Skeletal muscle tissue (tissue), 4 donors: ENCODE data around the gene LILRB2. TPM values are rescaled to one million over a fixed set of nuclear protein-coding genes. Genes with fewer than 3 reads are reported as not detected.
"Not testable (repeated sequence)": the region's sequence is repeated elsewhere in the genome, so short reads cannot be mapped to it uniquely, and the experiment has no call there.

ENCODE experiments used
- H3K27ac ChIP-seq: one replicate; pipeline ENCODE4 v1.7.0; 2013; ENCODE audit warnings: mild to moderate bottlenecking, low read depth, low read length, inconsistent platforms
- H3K27me3 ChIP-seq, 3 donors: one replicate each; pipeline ENCODE4 v1.7.0; 2013; ENCODE audit warnings: low read length in 3 of 3; ENCODE audit not compliant: control insufficient read depth in 3 of 3, insufficient read depth in 3 of 3
- H3K36me3 ChIP-seq, 3 donors: one replicate each; pipeline ENCODE4 v1.7.0; 2013; ENCODE audit warnings: low read length in 3 of 3; ENCODE audit not compliant: control insufficient read depth in 3 of 3, insufficient read depth in 3 of 3
- H3K4me1 ChIP-seq, 3 donors: one replicate each; pipeline ENCODE4 v1.7.0; 2013; ENCODE audit warnings: low read length in 3 of 3, mild to moderate bottlenecking in 3 of 3; ENCODE audit not compliant: control insufficient read depth in 3 of 3, insufficient read depth in 3 of 3
- H3K4me3 ChIP-seq, 3 donors: one replicate each; pipeline ENCODE4 v1.7.0; 2013; ENCODE audit warnings: low read length in 3 of 3
- H3K9ac ChIP-seq, 3 donors: one replicate each; pipeline ENCODE4 v1.7.0; 2013; ENCODE audit warnings: low read length in 3 of 3, mild to moderate bottlenecking in 3 of 3, moderate library complexity in 2 of 3, low read depth in 1 of 3
- H3K9me3 ChIP-seq, 3 donors: one replicate each; pipeline ENCODE4 v1.7.0; 2013; ENCODE audit warnings: low read length in 3 of 3; ENCODE audit not compliant: control insufficient read depth in 3 of 3
- total RNA-seq: library from RNA; depleted of rRNA; stranded (reverse); fragments of >200 nt; gene quantifications from one replicate; pipeline ENCODE4 v1.2.3, GENCODE V29; 2014
- donor health status: Osteomylitis.

LILRB2 gene
- total RNA-seq, result 0.52 TPM

GRCh38 chr19:54281007-54281728 is at the start of gene LILRB2:
TSS of gene LILRB2 (minus strand) at chr19:54281110. CDS start at chr19:54280496, 614 bp downstream.
- no peaks in the 10 kb centered on the region for H3K9me3 ChIP-seq
- no peak within 1 kb of the TSS for H3K4me3 ChIP-seq
- no peak within 1 kb of the TSS for H3K27ac ChIP-seq
- no peak within 1 kb of the TSS for H3K9ac ChIP-seq
- H3K27me3 ChIP-seq, result peaks cover 6 to 35% (median 21%) of the 10 kb centered on the region in 3 donors
- H3K36me3 ChIP-seq, result no peaks in the 10 kb centered on the region
- H3K4me1 ChIP-seq, result no peaks in the 10 kb centered on the region

DNA sequence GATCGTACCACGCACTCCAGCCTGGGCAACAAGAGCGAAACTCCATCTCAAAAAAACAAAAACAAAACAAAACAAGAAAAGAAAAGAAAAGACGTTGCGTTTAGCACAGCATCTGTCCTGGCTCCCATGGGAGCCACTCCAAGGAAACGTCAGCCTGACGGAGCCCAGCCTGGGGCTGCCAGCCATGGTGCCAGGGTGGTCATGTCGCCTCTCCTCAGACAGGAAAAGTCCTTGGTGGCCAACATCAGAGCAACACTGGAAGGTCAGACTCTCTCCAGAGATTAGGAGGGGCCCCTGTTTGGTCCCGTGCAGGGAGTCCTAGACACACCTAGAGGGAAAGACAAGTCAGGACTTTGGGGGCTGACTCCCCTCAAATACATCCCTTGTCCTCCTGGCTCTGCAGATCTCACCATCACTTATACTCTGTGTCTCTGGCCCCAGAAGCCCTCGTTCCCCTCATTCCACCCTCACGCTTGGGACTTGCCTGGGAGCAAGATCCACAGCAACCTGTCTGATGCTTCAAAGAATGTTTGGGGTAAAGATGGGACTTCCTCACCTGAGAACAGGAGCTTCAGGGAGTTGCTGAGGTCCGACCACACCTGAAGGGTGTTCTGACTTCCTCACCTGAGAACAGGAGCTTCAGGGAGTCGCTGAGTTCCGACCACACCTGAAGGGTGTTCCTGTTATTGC is 48.7 kb upstream of the LILRB2 start:
- H3K9ac ChIP-seq, result no peak overlapping the region
- H3K36me3 ChIP-seq, result no peaks in the 10 kb centered on the region
- no peak overlapping the region for H3K27ac ChIP-seq
- peaks cover 0 to 4% (median 0%) of the 10 kb centered on the region in 3 donors for H3K27me3 ChIP-seq
- no peak overlapping the region for H3K4me3 ChIP-seq
- no peaks in the 10 kb centered on the region for H3K9me3 ChIP-seq
- H3K4me1 ChIP-seq, result no peaks in the 10 kb centered on the region

DNA sequence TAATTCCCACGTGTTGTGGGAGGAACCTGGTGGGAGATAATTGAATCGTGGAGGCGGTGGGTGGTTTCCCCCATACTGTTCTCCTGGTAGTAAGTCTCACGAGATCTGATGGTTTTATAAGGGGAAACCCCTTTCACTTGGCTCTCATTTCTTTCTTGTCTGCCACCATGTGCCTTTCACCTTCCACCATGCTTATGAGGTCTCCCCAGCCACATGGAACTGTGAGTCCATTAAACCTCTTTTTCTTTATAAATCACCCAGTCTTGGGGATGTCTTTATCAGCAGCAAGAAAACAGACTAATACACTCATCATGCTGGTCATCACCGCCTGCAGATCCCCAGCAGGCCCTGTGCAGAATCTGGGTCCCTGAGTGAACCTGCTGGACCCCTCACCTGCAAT is 47.9 kb upstream of the LILRB2 start:
- H3K27me3 ChIP-seq, H3K4me3 ChIP-seq, H3K9me3 ChIP-seq, H3K9ac ChIP-seq, H3K36me3 ChIP-seq, H3K4me1 ChIP-seq, H3K27ac ChIP-seq: not testable (repeated sequence)

- Histone ChIP-seq H3K4me3 (no peak overlapping the region), H3K36me3 (no peaks in the 10 kb centered on the region), H3K4me1 (no peaks in the 10 kb centered on the region), H3K9me3 (no peaks in the 10 kb centered on the region), H3K9ac (no peak overlapping the region), H3K27ac (no peak overlapping the region), H3K27me3 (no peaks in the 10 kb centered on the region)
Measured at GRCh38 chr19:54325631-54326030, 44.7 kb upstream of the LILRB2 start.

DNA sequence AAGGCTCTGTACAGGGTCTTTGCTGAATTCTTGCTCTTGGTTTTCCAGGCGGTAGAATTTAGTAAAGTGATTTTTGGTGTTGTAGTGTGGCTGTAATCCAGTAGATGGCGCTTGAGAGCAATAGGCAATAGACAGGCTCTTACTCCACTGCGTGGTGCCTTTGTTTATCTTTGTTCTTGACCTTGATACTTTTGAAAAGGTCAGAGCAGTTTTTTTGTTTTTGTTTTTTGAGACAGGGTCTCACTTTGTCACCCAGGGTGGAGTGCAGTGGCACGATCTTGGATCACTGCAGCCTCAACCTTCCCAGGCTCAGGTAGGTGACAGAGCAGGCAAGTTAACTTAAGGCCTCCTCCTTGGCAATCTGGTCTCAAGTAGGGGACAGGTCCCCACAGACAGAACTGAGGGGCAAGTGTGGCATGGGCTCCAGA is 44.3 kb upstream of the LILRB2 start:
- Histone ChIP-seq H3K27me3 (no peaks in the 10 kb centered on the region), H3K4me1 (no peaks in the 10 kb centered on the region)

DNA sequence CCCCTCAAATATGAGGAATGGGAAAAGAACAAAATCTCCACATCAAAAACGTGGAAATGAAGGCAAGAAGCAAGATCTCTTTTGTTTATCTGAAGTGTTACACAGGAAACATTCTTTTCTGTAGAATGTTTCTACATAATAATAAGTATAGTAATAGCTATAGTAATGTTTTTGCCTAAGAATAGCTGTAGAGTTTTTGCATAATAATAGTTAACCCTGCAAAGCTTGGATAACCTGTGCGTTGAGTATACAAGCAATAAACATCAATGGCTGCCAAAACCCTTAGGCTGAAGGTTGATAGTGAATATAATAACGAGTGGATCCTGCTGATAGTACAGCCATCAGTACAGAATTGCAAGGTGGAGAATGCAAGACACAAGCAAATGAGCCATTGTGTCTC is 43.2 kb upstream of the LILRB2 start:
- Histone ChIP-seq H3K4me1 (no peaks in the 10 kb centered on the region), H3K27me3 (no peaks in the 10 kb centered on the region)

More for the DNA sequence above, 44.3 kb upstream of the LILRB2 start:
- no peaks in the 10 kb centered on the region for H3K36me3 ChIP-seq
- H3K4me3 ChIP-seq, result no peak overlapping the region
- H3K27ac ChIP-seq, result no peak overlapping the region
- no peaks in the 10 kb centered on the region for H3K9me3 ChIP-seq
- no peak overlapping the region for H3K9ac ChIP-seq

DNA sequence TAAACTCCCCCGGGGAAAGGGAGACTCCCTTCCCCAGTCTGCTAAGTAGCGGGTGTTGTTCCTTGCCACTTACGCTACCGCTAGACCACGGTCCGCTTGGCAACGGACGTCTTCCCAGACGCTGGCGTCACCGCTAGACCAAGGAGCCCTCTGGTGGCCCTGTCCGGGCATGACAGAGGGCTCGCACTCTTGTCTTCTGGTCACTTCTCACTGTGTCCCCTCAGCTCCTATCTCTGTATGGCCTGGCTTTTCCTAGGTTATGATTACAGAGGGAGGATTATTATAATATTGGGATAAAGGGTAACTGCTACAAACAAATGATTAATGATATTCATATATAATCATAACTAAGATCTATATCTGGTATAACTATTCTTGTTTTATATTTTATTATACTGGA is 42.0 kb upstream of the LILRB2 start:
- H3K27me3 ChIP-seq, H3K9me3 ChIP-seq, H3K27ac ChIP-seq, H3K4me1 ChIP-seq, H3K9ac ChIP-seq, H3K36me3 ChIP-seq, H3K4me3 ChIP-seq: not testable (repeated sequence)

More for the DNA sequence above, 43.2 kb upstream of the LILRB2 start:
- no peak overlapping the region for H3K27ac ChIP-seq
- no peak overlapping the region for H3K4me3 ChIP-seq
- H3K9ac ChIP-seq, result no peak overlapping the region
- H3K9me3 ChIP-seq, result no peaks in the 10 kb centered on the region
- no peaks in the 10 kb centered on the region for H3K36me3 ChIP-seq

- H3K9me3 ChIP-seq, H3K36me3 ChIP-seq, H3K27ac ChIP-seq, H3K9ac ChIP-seq, H3K4me3 ChIP-seq, H3K4me1 ChIP-seq, H3K27me3 ChIP-seq: not testable (repeated sequence)
Measured at GRCh38 chr19:54322295-54322694, 41.4 kb upstream of the LILRB2 start.

GRCh38 chr19:54319892-54320670 is 39.2 kb upstream of the LILRB2 start:
- Histone ChIP-seq H3K36me3 (no peaks in the 10 kb centered on the region), H3K4me3 (no peak overlapping the region), H3K9me3 (no peaks in the 10 kb centered on the region), H3K27me3 (no peaks in the 10 kb centered on the region), H3K27ac (no peak overlapping the region), H3K9ac (no peak overlapping the region), H3K4me1 (no peaks in the 10 kb centered on the region)

GRCh38 chr19:54319049-54319448 is 38.1 kb upstream of the LILRB2 start:
- Histone ChIP-seq H3K36me3 (no peaks in the 10 kb centered on the region), H3K4me1 (no peaks in the 10 kb centered on the region), H3K4me3 (no peak overlapping the region), H3K27ac (no peak overlapping the region), H3K27me3 (no peaks in the 10 kb centered on the region), H3K9me3 (no peaks in the 10 kb centered on the region), H3K9ac (no peak overlapping the region)
